IMR-90 (cell line): ENCODE data around the gene WDFY2. TPM values are rescaled to one million over a fixed set of nuclear protein-coding genes. Genes with fewer than 3 reads are reported as not detected.

Experiments used
- ATAC-seq: fragments of 200-7000 bp; cut with Tn5 transposase; 2 replicates; pipeline ENCODE4 v1.9.1; 2020; ENCODE audit warnings: low read depth, mild to moderate bottlenecking, moderate library complexity
- BruUV-seq: library from RNA; stranded (reverse); fragments of 400-500 nt; replicated peaks from 2 replicates; lab custom pipeline; 2021; lab: Mats Ljungman, UMichigan
- CTCF ChIA-PET: fragments of 300-600 bp; formaldehyde crosslinking; extraction: SDS; loops from one replicate; lab custom pipeline; 2021; ENCODE audit warnings: antibody characterized with exemption; lab: Yijun Ruan, JAX
- POLR2A ChIA-PET: fragments of 300-600 bp; sonication (Branson Sonifier 250); formaldehyde crosslinking; loops from one replicate; lab custom pipeline; 2022; ENCODE audit warnings: antibody characterized with exemption; ENCODE audit not compliant: unreplicated experiment; lab: Charles Lee
- DNase-seq: peaks from one replicate; pipeline ENCODE4 v3.0.0; 2013
- H2AFZ ChIP-seq: replicated peaks from 2 replicates; pipeline ENCODE3; 2013; ENCODE audit warnings: low read length, mild to moderate bottlenecking; ENCODE audit not compliant: poor library complexity
- H2AK5ac ChIP-seq: 2 replicates; pipeline ENCODE4 v1.6.1; 2013; ENCODE audit warnings: low read depth, low read length, inconsistent platforms
- H2AK9ac ChIP-seq: replicated peaks from 2 replicates; pipeline ENCODE3; 2013; ENCODE audit warnings: mild to moderate bottlenecking, low read depth, low read length, moderate library complexity; ENCODE audit not compliant: poor library complexity
- H2BK120ac ChIP-seq: 2 replicates; pipeline ENCODE4 v1.6.1; 2013; ENCODE audit warnings: low read depth, low read length, inconsistent platforms
- H2BK15ac ChIP-seq: 3 replicates; pipeline ENCODE4 v1.6.1; 2013; ENCODE audit warnings: low read depth, low read length, inconsistent platforms
- H2BK20ac ChIP-seq: 2 replicates; pipeline ENCODE4 v1.6.1; 2013; ENCODE audit warnings: low read depth, mild to moderate bottlenecking, inconsistent platforms, low read length, moderate library complexity
- H2BK5ac ChIP-seq: 2 replicates; pipeline ENCODE4 v1.6.1; 2013; ENCODE audit warnings: mild to moderate bottlenecking, low read depth, low read length, inconsistent platforms; ENCODE audit not compliant: poor library complexity, severe bottlenecking
- H3K14ac ChIP-seq: replicated peaks from 2 replicates; pipeline ENCODE4 v1.6.1; 2013; ENCODE audit warnings: low read depth, low read length, inconsistent platforms
- H3K18ac ChIP-seq: 2 replicates; pipeline ENCODE4 v1.6.1; 2013; ENCODE audit warnings: low read depth, low read length, control low read depth
- H3K23ac ChIP-seq: 2 replicates; pipeline ENCODE4 v1.6.1; 2013; ENCODE audit warnings: low read depth, low read length, inconsistent platforms
- H3K27ac ChIP-seq: 2 replicates; pipeline ENCODE4 v1.5.1; 2013; ENCODE audit warnings: mild to moderate bottlenecking, control low read depth, low read length; ENCODE audit not compliant: insufficient read depth
- H3K27me3 ChIP-seq: 2 replicates; pipeline ENCODE4 v1.6.1; 2013; ENCODE audit warnings: low read length; ENCODE audit not compliant: control insufficient read depth, insufficient read depth
- H3K36me3 ChIP-seq: 2 replicates; pipeline ENCODE4 v1.6.1; 2013; ENCODE audit warnings: low read length, mixed read lengths; ENCODE audit not compliant: control insufficient read depth, insufficient read depth
- H3K4ac ChIP-seq: 2 replicates; pipeline ENCODE4 v1.6.1; 2013; ENCODE audit warnings: low read depth, low read length, inconsistent platforms
- H3K4me1 ChIP-seq: 2 replicates; pipeline ENCODE4 v1.6.1; 2013; ENCODE audit warnings: low read length, mixed read lengths; ENCODE audit not compliant: control insufficient read depth, insufficient read depth
- H3K4me2 ChIP-seq: 2 replicates; pipeline ENCODE4 v1.6.1; 2013; ENCODE audit warnings: low read depth, mild to moderate bottlenecking, control low read depth, low read length, moderate library complexity
- H3K4me3 ChIP-seq: 2 replicates; pipeline ENCODE4 v1.5.1; 2013; ENCODE audit warnings: low read depth, mild to moderate bottlenecking, control low read depth, low read length, moderate library complexity; ENCODE audit not compliant: insufficient read depth
- H3K56ac ChIP-seq: 2 replicates; pipeline ENCODE4 v1.6.1; 2013; ENCODE audit warnings: low read length, inconsistent platforms; ENCODE audit not compliant: insufficient read depth; ENCODE audit errors: extremely low read depth
- H3K79me1 ChIP-seq, 2 experiments: 2 replicates each; pipeline ENCODE4 v1.6.1; 2013; ENCODE audit warnings: low read length in 2 of 2, inconsistent platforms in 1 of 2, low read depth in 1 of 2
- H3K9ac ChIP-seq: 2 replicates; pipeline ENCODE4 v1.6.1; 2013; ENCODE audit warnings: low read depth, low read length, control low read depth
- H3K9me1 ChIP-seq: 2 replicates; pipeline ENCODE4 v1.6.1; 2013; ENCODE audit warnings: low read length, inconsistent platforms; ENCODE audit not compliant: insufficient read depth
- H3K9me3 ChIP-seq: 2 replicates; pipeline ENCODE4 v1.6.1; 2013; ENCODE audit warnings: low read length; ENCODE audit not compliant: control insufficient read depth, insufficient read depth
- H4K20me1 ChIP-seq: 2 replicates; pipeline ENCODE4 v1.6.1; 2013; ENCODE audit warnings: low read length, inconsistent platforms; ENCODE audit not compliant: insufficient read depth
- H4K5ac ChIP-seq: 2 replicates; pipeline ENCODE4 v1.6.1; 2013; ENCODE audit warnings: mild to moderate bottlenecking, low read depth, low read length, control low read depth
- H4K8ac ChIP-seq, 2 experiments: 2 replicates each; pipeline ENCODE4 v1.6.1; 2013; ENCODE audit warnings: low read depth in 2 of 2, low read length in 2 of 2, control low read depth in 1 of 2, inconsistent platforms in 1 of 2
- H4K91ac ChIP-seq: 2 replicates; pipeline ENCODE4 v1.6.1; 2013; ENCODE audit warnings: low read depth, low read length, inconsistent platforms; ENCODE audit not compliant: insufficient read depth
- BHLHE40 ChIP-seq: fragments of 150-350 bp; IDR thresholded peaks from 2 replicates; pipeline ENCODE4 v1.6.1; 2016; ENCODE audit warnings: mild to moderate bottlenecking, low read depth, low read length
- CEBPB ChIP-seq: IDR thresholded peaks from 2 replicates; pipeline ENCODE4 v1.6.1; 2012; ENCODE audit warnings: low read depth, low read length, improper control_type of control experiment
- CHD1 ChIP-seq: IDR thresholded peaks from 2 replicates; pipeline ENCODE4 v1.6.1; 2012; ENCODE audit warnings: low read depth, low read length, improper control_type of control experiment
- CTCF ChIP-seq: conservative IDR thresholded peaks from 2 replicates; pipeline ENCODE4 v1.5.1; 2012; ENCODE audit warnings: mild to moderate bottlenecking, low read depth, low read length, improper control_type of control experiment
- FOS ChIP-seq: fragments of 150-350 bp; IDR thresholded peaks from 2 replicates; pipeline ENCODE4 v1.6.1; 2016; ENCODE audit warnings: low read depth, low read length
- MAFK ChIP-seq: IDR thresholded peaks from 2 replicates; pipeline ENCODE4 v1.6.1; 2012; ENCODE audit warnings: low read depth, low read length, improper control_type of control experiment
- MAZ ChIP-seq: IDR thresholded peaks from 2 replicates; pipeline ENCODE4 v1.6.1; 2012; ENCODE audit warnings: low read depth, mild to moderate bottlenecking, low read length, improper control_type of control experiment, moderate library complexity, borderline replicate concordance
- MXI1 ChIP-seq: IDR thresholded peaks from 2 replicates; pipeline ENCODE4 v1.6.1; 2012; ENCODE audit warnings: low read depth, mild to moderate bottlenecking, low read length, moderate library complexity, borderline replicate concordance
- NFE2L2 ChIP-seq: fragments of 150-350 bp; IDR thresholded peaks from 2 replicates; pipeline ENCODE4 v1.6.1; 2016; ENCODE audit warnings: low read depth, mild to moderate bottlenecking, low read length
- POLR2A ChIP-seq: IDR thresholded peaks from 2 replicates; pipeline ENCODE4 v1.6.1; 2012; ENCODE audit warnings: mild to moderate bottlenecking, low read depth, low read length
- RAD21 ChIP-seq: IDR thresholded peaks from 2 replicates; pipeline ENCODE4 v1.6.1; 2012; ENCODE audit warnings: low read length, improper control_type of control experiment
- SMC3 ChIP-seq: fragments of 150-350 bp; IDR thresholded peaks from 2 replicates; pipeline ENCODE4 v1.6.1; 2016; ENCODE audit warnings: low read depth, mild to moderate bottlenecking, antibody characterized with exemption, low read length, moderate library complexity
- USF2 ChIP-seq: fragments of 150-350 bp; IDR thresholded peaks from 2 replicates; pipeline ENCODE4 v1.6.1; 2017; ENCODE audit warnings: mild to moderate bottlenecking, antibody characterized with exemption, low read length, low read depth
- WGBS, 2 experiments: methylation state at CpG; one replicate each; pipeline versions ENCODE4 v1.1.5 to v1.1.7; 2013; ENCODE audit warnings: missing lambda C conversion rate in 2 of 2; ENCODE audit not compliant: insufficient read length in 1 of 2; ENCODE audit errors: extremely low coverage in 2 of 2; 5-methylcytosine and 5-hydroxymethylcytosine counted together
- dilution Hi-C: fragments of 300-500 bp; cut with HindIII; formaldehyde crosslinking; loops from one replicate; pipeline ENCODE4 v1.14.3; 2018; ENCODE audit warnings: low sequenced_read_pairs; ENCODE audit not compliant: unreplicated experiment
- in situ Hi-C: fragments of 300-500 bp; cut with MboI; formaldehyde crosslinking; loops from 3 replicates; pipeline ENCODE4 v1.14.3; 2019; ENCODE audit warnings: low sequenced_read_pairs, inconsistent platforms, mixed read lengths
- intact Hi-C: fragments of 100-400 bp; cut with micrococcal nuclease; formaldehyde crosslinking; loops from 2 replicates; pipeline ENCODE4 v1.10.0; 2022
- polyA plus RNA-seq, 3 experiments: library from polyadenylated mRNA; depleted of rRNA; stranded (reverse); fragments of >200 nt; gene quantifications; 2 replicates each; pipeline ENCODE4 v1.2.3, GENCODE V29; 2012; ENCODE audit warnings: low replicate concordance in 1 of 3
- total RNA-seq: library from RNA; depleted of rRNA; stranded (reverse); fragments of >200 nt; gene quantifications from 2 replicates; pipeline ENCODE4 v1.2.3, GENCODE V29; 2012

Gene WDFY2
- total and polyA plus RNA-seq, 2 of the 4 experiments (the other 2 are of a cell fraction) = 4.3 to 5.4 TPM

GRCh38 chr13:51624207-51624606, 39.9 kb downstream of the WDFY2 start (continued):
- TF ChIP-seq USF2 = no peak

GRCh38 chr13:51624695-51625345, 40.6 kb downstream of the WDFY2 start:
- peak overlapping the region; percentile 13; the same call in 1 of the 2 replicates for H2AK5ac ChIP-seq
- peaks cover 21% of the 10 kb centered on the region for H3K9me1 ChIP-seq
- H3K9ac ChIP-seq = no peak overlapping the region
- H2AK9ac ChIP-seq = no peak overlapping the region
- H3K14ac ChIP-seq = 0 out of 2 replicates have a peak overlapping the region, but pooled peaks have one; percentile 50
- no peak overlapping the region; the same call in 1 of the 2 replicates for H4K5ac ChIP-seq
- H3K9me3 ChIP-seq = no peaks in the 10 kb centered on the region
- peaks cover 16% of the 10 kb centered on the region for H3K4me1 ChIP-seq
- peaks cover 3% of the 10 kb centered on the region; the same call in 1 of the 2 replicates for H4K20me1 ChIP-seq
- peak overlapping the region; percentile 23; the same call in 1 of the 2 replicates for H3K23ac ChIP-seq
- peaks cover 44 to 82% of the 10 kb centered on the region in 2 experiments for H3K79me1 ChIP-seq
- no peak overlapping the region for H2BK20ac ChIP-seq
- H2BK5ac ChIP-seq = no peak overlapping the region
- no peak overlapping the region for H3K56ac ChIP-seq
- H3K4ac ChIP-seq = peak overlapping the region; percentile 54; the same call in 1 of the 2 replicates
- no peak overlapping the region for H3K18ac ChIP-seq
- H3K4me3 ChIP-seq = no peak overlapping the region
- no peak overlapping the region for H2BK120ac ChIP-seq
- H3K27me3 ChIP-seq = no peaks in the 10 kb centered on the region
- no peak for ATAC-seq
- WGBS, 2 experiments = 85% methylated on average over 1 of the region's 3 CpGs; no CpG with 5 or more reads in 1 of the 2 experiments
- no peak overlapping the region for H2BK15ac ChIP-seq
- no peak for DNase-seq
- no peak overlapping the region for H2AFZ ChIP-seq
- H3K27ac ChIP-seq = no peak overlapping the region
- dilution Hi-C loops = no loop called here
- H4K91ac ChIP-seq = no peak overlapping the region
- H3K36me3 ChIP-seq = no peaks in the 10 kb centered on the region
- in situ Hi-C loops = no loop called here
- H3K4me2 ChIP-seq = no peak overlapping the region
- H4K8ac ChIP-seq = no peak overlapping the region; a peak in 2 of 4 replicates
- CTCF ChIA-PET = interaction anchor here (1.6 kb wide), 1 partner anchor 10 kb away, joined by 5 read pairs; no protein-coding TSS in a partner anchor
- intact Hi-C loops = no loop called here
- POLR2A ChIA-PET = no interaction called here
- BruUV-seq = no TSS peak
- TF ChIP-seq RAD21 (no peak), NFE2L2 (no peak), MXI1 (no peak), CEBPB (no peak), POLR2A (no peak), SMC3 (no peak), MAFK (no peak), FOS (no peak), CTCF (no peak), MAZ (no peak), BHLHE40 (no peak), USF2 (no peak), CHD1 (no peak)
